MV-4-11 (cell line): ENCODE results near the gene STK11IP.
A peak's percentile ranks its signal among the peaks of the same experiment; 100 is the strongest.

ENCODE experiments used
- DNase-seq: peaks from one replicate; lab custom pipeline; 2025; lab: John Stamatoyannopoulos, UW

The STK11IP gene

DNA sequence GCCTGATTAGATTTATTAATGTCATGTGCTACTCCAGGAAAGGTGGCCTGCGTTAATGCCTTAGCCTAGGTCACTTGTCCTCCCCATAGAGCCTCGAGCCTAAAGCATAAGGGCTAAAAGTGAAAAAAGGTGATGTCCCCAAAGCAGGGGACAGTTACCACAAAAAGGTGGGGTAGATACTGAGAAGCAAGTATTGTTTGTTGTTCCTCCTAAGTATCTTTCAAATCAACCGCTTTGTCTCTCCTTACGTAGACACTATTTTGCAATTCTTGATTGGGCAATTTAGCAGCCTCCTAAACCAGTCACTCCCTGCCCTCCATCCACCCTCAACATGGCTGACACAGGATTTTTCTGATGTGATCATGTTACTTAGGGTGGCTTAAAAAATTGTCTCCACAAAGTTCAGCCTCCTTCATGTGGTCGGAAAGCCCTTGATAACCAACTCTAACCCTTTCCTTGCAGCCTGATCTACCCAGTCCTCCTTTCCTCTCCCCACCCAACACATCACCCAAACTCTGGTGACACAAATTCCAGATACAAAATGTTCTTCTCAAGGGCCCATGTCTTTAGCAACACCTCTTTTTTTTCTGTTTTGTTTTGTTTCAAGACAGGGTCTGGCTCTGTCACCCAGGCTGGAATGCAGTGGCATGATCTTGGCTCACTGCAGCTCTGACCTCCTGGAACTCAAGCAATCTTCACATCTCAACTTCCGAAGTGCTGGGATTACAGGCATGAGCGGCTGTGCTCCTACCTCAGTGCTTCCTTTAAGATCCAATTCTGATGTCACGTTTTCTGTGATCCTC lies 18.6 kb upstream of the STK11IP start:
- DNase-seq, result peak; percentile 84

- no peak for DNase-seq
Observed at GRCh38 chr2:219581346-219581745, 16.3 kb upstream of the STK11IP start.

DNA sequence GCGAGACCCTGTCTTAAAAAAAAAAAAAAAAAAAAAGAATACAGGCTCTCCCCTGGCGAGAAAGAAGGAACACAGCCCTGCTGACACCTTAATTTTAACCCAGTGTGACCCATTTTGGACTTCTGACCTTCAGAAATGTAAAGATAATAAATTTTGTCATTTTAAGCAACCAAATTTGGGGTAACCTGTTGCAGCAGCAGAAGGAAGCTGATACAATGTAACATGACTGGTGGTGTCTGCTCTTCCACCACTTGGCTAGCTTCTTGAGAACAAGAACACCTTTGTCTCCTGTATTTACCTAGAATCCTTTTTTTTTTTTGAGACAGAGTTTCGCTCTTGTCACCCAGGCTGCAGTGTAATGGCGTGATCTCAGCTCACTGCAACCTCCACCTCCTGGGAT lies 6.6 kb upstream of the STK11IP start:
- DNase-seq, result no peak

- no peak for DNase-seq
Observed at GRCh38 chr2:219592736-219593135, 4.9 kb upstream of the STK11IP start.

GRCh38 chr2:219593154-219593553 lies 4.5 kb upstream of the STK11IP start:
- DNase-seq, result no peak

DNA sequence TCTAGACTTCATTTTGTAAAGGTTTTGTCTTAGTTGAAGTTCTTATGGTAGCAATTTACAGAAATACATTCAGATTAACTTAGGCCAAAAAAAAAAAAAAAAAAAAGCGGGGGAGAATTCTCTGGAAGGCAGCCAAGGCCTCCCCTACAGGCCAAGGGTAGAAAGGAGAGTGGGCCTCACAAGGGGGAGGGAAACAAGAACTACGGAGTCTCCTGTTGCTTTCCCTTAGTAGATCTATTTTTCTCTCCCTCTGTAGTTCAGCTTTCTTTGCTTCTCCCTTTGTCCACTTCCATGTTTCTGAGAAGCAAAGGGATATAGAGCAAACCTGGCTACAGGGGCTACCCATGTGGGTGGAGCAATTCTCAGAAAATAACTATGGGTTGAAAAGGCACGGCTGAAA lies 2.4 kb upstream of the STK11IP start:
- peak; percentile 13 for DNase-seq

DNA sequence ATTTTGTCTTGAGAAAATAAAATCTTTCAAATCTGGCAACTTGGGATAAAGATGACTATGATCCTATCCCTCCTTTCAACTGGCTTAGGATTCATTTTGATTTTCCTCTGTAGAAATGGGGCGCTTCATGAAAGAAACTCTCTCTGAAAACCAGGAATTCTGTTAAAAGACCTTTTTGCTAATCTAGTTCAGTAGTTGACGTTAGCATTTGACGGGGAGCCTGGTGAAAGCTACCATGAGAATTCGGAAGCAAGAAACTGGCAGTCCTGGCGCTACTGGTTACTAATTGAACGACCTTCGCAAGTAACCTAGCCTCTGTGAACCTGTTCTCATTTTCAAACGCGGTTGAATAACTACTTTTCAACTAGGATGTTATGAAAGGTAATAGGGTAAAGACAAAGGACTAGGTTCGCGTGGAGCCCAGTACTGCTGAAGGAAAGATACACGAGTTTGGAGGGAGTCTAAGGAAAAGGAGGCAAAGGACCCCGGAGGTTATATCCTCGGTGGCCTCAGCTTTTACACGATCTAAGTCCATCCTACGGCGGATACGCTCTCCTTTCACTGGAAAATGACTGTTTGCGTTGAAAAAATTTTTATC lies 604 bp upstream of the STK11IP start:
- DNase-seq, result peak; percentile 30

- DNase-seq, result no peak
Observed at GRCh38 chr2:219598308-219599078, 836 bp downstream of the STK11IP start.

- DNase-seq, result peak; percentile 86
Observed at GRCh38 chr2:219603771-219604170, 6.1 kb downstream of the STK11IP start.

DNA sequence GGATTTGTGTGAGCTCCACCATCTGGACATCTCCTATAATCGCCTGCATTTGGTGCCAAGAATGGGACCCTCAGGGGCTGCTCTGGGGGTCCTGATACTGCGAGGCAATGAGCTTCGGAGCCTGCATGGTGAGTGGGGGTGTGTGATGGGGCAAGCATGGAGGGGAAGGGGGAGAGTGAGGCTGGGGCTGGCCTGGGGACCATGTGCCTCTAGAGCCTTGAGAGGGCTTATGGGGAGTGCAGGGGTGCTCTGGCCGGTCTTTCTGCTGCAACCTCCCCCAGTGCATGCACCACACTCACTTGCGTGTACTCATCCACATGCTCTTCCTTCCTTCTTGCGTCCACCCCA lies 7.9 kb downstream of the STK11IP start:
- DNase-seq, result no peak

GRCh38 chr2:219607931-219608330 lies 10.3 kb downstream of the STK11IP start:
- no peak for DNase-seq

- no peak for DNase-seq
Observed at GRCh38 chr2:219608399-219608964, 10.8 kb downstream of the STK11IP start.

- DNase-seq, result no peak
Observed at GRCh38 chr2:219609149-219609750, 11.6 kb downstream of the STK11IP start.

GRCh38 chr2:219611306-219611705 lies 13.6 kb downstream of the STK11IP start:
- no peak for DNase-seq

DNA sequence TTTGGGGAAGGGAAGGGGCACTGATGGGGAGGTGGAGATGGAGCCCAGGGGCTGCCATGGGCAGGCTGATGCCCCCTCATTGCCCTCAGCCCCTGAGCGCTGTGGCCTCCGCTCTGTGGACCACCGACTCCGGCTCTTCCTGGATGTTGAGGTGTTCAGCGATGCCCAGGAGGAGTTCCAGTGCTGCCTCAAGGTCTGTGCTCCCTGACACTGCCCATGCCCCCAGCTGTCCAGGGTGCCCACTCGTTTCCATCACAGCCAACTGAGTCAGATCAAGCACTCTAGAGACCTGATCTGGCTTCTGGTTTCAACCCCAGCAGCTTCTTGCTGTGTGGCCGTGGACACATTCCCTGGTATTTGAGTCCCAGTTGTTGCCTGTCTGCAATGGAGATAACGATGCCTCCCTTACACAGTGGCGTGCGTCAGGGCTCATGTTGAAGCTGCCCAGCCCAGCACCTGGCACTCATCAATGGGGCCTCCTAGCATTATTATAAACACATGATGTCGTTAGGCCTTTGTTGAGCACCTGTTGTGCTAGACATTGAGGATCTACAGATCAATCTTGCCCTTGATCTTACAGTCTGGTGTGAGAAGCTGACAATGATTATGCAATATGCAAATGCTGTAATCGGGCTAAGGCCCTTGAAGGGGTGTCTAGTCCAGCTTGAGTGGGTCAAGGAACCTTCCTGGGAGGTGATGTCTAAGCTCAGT lies 14.4 kb downstream of the STK11IP start:
- no peak for DNase-seq

GRCh38 chr2:219612577-219613286 lies 15.1 kb downstream of the STK11IP start:
- DNase-seq, result no peak

DNA sequence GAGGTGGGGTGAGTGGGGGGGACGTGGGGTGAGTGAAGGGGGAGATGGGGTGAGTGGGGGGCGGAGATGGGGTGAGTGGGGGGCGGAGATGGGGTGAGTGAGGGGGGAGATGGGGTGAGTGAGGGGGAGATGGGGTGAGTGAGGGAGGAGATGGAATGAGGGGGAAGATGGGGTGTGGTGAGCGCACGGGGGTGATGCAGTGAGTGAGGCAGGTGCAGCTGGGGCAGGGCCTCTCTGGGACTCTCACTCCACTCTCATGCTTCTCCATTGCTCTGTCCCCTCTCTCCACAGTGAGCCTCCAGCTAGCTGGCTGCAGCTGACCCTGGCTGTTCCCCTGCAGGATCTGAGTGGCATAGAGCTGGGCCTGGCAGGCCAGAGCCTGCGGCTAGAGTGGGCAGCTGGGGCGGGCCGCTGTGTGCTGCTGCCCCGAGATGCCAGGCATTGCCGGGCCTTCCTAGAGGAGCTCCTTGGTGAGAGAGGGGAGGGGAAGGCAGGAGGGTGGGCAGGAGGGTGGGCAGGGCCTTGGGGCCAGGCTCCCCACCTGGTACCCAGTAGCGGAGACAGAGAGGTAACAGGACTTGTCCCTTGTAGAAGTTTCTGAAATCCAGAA lies 15.9 kb downstream of the STK11IP start:
- no peak for DNase-seq

DNA sequence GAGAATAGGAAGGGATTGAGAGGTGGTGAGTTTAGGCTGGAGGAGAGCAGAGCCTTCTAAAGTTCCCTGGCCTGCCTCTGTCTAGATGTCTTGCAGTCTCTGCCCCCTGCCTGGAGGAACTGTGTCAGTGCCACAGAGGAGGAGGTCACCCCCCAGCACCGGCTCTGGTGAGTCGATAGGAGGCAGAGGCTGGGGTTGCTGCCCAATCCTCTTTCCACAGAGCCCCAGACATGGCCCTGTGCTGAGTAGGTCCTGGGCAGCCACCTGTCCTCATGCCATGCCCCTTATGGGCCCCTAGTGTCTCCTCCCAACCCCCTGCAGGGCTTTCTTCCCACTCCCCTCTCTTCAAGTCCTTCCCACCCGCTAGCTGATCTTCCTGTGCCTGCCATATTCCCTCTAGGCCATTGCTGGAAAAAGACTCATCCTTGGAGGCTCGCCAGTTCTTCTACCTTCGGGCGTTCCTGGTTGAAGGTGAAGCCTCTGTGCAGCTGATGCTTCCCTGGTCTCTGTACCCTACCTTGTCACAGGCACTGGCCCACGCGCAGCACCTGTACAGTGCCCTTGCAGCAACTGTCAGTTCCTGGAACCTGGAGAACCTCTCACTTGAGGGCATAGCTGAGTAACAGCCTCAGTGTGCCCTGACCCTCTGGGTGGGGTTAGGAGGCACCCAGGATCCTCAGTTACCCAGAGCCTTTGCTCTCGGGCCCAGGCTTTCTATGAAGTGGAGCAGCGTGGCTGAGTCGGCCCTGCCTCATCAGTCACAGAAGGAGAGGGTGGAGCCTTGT lies 16.6 kb downstream of the STK11IP start:
- DNase-seq, result no peak

DNA sequence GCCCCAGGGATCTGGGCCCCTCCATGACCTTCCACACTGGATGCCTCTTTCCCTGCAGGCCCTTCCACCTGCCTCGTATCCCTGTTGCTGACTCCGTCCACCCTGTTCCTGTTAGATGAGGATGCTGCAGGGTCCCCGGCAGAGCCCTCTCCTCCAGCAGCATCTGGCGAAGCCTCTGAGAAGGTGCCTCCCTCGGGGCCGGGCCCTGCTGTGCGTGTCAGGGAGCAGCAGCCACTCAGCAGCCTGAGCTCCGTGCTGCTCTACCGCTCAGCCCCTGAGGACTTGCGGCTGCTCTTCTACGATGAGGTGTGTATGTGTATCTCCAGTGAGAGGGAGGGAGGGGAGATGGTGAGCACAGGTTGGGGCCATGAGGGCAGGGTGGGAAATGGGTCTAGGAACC lies 17.4 kb downstream of the STK11IP start:
- no peak for DNase-seq

DNA sequence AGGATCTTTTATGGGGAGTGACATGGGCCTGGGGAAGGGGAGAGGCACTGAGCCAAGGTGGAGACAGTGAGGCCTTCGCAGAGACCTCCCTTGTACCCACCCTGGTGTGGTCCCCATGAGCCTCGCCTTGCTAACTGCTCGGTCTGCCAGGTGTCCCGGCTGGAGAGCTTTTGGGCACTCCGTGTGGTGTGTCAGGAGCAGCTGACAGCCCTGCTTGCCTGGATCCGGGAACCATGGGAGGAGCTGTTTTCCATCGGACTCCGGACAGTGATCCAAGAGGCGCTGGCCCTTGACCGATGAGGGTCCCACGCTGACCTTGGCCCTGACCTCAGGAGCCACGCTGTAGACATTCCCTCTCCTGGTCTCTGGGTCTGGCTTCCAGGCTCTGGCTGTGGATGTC lies 18.2 kb downstream of the STK11IP start:
- no peak for DNase-seq
